Activated CD8-positive, alpha-beta T cell treated with anti-CD3 and anti-CD28 coated beads for 36 hours (primary cell): ENCODE data around the gene HYAL2. TPM values are rescaled to one million over a fixed set of nuclear protein-coding genes. Genes with fewer than 3 reads are reported as not detected.
A peak's percentile ranks its signal among the peaks of the same experiment; 100 is the strongest.

Source experiments
- ATAC-seq: fragments of 200-7000 bp; cut with Tn5 transposase; one replicate; pipeline ENCODE4 v1.10.0; 2021; ENCODE audit warnings: mild to moderate bottlenecking, moderate library complexity
- CTCF ChIA-PET: fragments of 350-600 bp; sonication (Branson Sonifier 250); formaldehyde crosslinking; loops from one replicate; lab custom pipeline; 2021; ENCODE audit warnings: antibody characterized with exemption; lab: Charles Lee
- POLR2A ChIA-PET: fragments of 350-600 bp; sonication (Branson Sonifier 250); formaldehyde crosslinking; loops from one replicate; lab custom pipeline; 2021; ENCODE audit warnings: antibody characterized with exemption; lab: Charles Lee
- DNase-seq: peaks from one replicate; pipeline ENCODE4 v3.0.0-alpha.2; 2020
- H3K27ac Mint-ChIP-seq: one replicate; pipeline ENCODE4 v1.8.0; 2021; ENCODE audit warnings: mild to moderate bottlenecking, mixed read lengths
- H3K27me3 Mint-ChIP-seq: one replicate; pipeline ENCODE4 v1.8.0; 2021; ENCODE audit warnings: mixed read lengths
- H3K36me3 Mint-ChIP-seq: one replicate; pipeline ENCODE4 v1.8.0; 2021; ENCODE audit warnings: low read depth, mixed read lengths
- H3K4me1 Mint-ChIP-seq: one replicate; pipeline ENCODE4 v1.8.0; 2021; ENCODE audit warnings: low read depth, mixed read lengths
- H3K4me3 Mint-ChIP-seq: one replicate; pipeline ENCODE4 v1.8.0; 2021; ENCODE audit warnings: mild to moderate bottlenecking, moderate library complexity, mixed read lengths
- H3K9me3 Mint-ChIP-seq: one replicate; pipeline ENCODE4 v1.8.0; 2021; ENCODE audit warnings: mixed read lengths
- intact Hi-C: fragments of 100-400 bp; cut with micrococcal nuclease; formaldehyde crosslinking; loops from one replicate; pipeline ENCODE4 v1.10.0; 2022
- total RNA-seq, 2 experiments: library from RNA; stranded (reverse); gene quantifications; one replicate each; pipeline ENCODE4 v1.2.3, GENCODE V29; 2021
- TF ChIP-seq, protein P1 (sequence below): fragments of 200-600 bp; IDR thresholded peaks from one replicate; pipeline ENCODE4 v1.8.0; 2022; ENCODE audit warnings: antibody characterized with exemption, mild to moderate bottlenecking

Gene HYAL2
- total RNA-seq, 2 experiments from 2014 or later, result 3.9 to 4.1 TPM

DNA sequence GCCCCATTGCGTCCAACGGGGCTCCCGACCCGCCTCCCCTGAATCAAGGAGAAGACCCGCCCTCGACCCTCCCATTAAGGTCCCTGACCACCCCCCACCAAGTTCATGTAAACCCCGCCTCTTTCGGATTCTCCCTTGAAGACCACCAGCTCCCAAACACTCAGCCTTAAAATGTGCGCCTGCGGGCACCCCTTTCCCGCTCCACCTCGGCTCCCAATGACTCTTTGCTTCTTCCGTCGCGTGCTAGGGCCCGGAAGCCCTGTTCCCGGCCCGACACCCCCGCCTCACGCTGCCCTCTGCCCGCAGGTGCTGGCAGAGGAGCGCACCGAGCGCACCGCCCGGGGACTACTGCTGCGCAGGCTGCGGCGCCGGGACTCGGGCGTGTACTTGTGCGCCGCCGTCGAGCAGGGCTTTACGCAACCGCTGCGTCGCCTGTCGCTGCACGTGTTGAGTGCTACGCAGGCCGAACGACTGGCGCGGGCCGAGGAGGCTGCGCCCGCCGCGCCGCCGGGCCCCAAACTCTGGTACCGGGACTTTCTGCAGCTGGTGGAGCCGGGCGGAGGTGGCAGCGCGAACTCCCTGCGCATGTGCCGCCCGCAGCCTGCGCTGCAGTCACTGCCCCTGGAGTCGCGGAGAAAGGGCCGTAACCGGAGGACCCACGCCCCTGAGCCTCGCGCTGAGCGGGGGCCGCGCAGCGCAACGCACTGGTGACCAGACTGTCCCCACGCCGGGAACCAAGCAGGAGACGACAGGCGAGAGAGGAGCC, 46.4 kb downstream of the HYAL2 start:
- Mint-ChIP-seq H3K27ac (no peak overlapping the region), H3K4me3 (peak overlapping the region; percentile 42), H3K4me1 (peaks cover 33% of the 10 kb centered on the region), H3K27me3 (peaks cover 35% of the 10 kb centered on the region), H3K36me3 (peaks cover 2% of the 10 kb centered on the region), H3K9me3 (no peaks in the 10 kb centered on the region)
- CTCF ChIA-PET, result interaction anchor here (1.3 to 4.4 kb wide), 5 partner anchors 12 to 82 kb away, joined by 3 to 36 read pairs (median 6); no protein-coding TSS in a partner anchor
- ATAC-seq (peak; percentile 11), DNase-seq (peak; percentile 60)
- intact Hi-C loops, result no loop called here
- POLR2A ChIA-PET, result interaction anchor here (0.7 to 9.6 kb wide), 5 partner anchors 14 to 81 kb away, joined by 3 to 98 read pairs (median 4); partner anchors contain the start of genes HYAL3, IFRD2, NAA80 and TUSC2
- TF ChIP-seq, protein P1, sequence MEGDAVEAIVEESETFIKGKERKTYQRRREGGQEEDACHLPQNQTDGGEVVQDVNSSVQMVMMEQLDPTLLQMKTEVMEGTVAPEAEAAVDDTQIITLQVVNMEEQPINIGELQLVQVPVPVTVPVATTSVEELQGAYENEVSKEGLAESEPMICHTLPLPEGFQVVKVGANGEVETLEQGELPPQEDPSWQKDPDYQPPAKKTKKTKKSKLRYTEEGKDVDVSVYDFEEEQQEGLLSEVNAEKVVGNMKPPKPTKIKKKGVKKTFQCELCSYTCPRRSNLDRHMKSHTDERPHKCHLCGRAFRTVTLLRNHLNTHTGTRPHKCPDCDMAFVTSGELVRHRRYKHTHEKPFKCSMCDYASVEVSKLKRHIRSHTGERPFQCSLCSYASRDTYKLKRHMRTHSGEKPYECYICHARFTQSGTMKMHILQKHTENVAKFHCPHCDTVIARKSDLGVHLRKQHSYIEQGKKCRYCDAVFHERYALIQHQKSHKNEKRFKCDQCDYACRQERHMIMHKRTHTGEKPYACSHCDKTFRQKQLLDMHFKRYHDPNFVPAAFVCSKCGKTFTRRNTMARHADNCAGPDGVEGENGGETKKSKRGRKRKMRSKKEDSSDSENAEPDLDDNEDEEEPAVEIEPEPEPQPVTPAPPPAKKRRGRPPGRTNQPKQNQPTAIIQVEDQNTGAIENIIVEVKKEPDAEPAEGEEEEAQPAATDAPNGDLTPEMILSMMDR, result no peak

DNA sequence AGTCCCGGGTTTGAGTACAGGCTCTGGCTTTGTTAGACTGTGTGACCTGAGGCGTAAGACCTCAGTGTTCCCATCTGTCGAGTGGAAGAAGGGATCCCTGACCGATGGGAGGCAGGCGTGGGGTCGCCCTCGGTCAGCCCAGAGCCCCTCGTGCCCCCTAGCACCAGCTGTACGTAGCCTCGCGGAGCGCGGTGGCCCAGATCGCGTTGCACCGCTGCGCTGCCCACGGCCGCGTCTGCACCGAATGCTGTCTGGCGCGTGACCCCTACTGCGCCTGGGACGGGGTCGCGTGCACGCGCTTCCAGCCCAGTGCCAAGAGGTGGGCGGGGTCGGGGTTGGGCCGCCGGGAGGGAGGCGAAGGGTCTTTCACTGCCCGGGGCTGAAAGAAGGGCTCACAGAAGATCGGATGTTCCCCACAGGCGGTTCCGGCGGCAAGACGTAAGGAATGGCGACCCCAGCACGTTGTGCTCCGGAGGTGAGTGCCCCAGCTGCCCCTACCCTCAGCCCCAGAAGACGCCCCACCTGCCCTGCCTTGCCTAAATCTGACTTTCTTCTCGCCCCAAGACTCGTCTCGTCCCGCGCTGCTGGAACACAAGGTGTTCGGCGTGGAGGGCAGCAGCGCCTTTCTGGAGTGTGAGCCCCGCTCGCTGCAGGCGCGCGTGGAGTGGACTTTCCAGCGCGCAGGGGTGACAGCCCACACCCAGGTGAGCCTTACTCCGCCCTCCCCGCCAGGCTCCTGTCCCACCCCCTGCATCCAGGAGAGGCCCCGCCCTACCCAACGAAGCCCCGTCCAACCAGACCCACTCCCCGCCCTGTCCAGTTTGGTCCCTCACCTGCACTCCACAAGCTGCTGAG, 47.2 kb downstream of the HYAL2 start:
- peaks cover 2% of the 10 kb centered on the region for H3K36me3 Mint-ChIP-seq
- H3K27me3 Mint-ChIP-seq, result peaks cover 35% of the 10 kb centered on the region
- peak overlapping the region; percentile 42 for H3K4me3 Mint-ChIP-seq

DNA sequence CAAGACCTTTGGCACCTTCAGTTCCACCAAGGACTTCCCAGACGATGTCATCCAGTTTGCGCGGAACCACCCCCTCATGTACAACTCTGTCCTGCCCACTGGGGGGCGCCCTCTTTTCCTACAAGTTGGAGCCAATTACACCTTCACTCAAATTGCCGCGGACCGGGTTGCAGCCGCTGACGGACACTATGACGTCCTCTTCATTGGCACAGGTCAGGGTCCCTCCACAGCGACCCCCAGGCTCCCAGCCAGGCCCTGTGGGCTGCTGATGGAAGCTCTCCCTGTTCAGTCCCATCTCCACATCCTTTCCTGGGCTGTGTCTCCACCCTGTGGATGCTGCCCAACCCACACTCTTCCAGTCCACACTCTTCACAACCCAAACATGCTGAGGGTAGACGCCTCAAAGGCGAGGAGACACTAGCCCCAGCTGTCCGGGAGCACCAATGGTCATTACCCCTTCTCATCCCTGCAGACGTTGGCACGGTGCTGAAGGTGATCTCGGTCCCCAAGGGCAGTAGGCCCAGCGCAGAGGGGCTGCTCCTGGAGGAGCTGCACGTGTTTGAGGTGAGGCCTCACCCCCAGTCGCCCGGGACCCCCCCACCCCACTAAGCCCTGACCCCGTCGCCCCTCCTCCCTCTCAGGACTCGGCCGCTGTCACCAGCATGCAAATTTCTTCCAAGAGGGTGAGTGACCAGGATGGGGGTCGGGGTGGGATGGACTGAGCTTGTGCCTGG, 48.0 kb downstream of the HYAL2 start:
- H3K36me3 Mint-ChIP-seq, result peaks cover 2% of the 10 kb centered on the region
- peak overlapping the region; percentile 60 for H3K27ac Mint-ChIP-seq
- CTCF ChIA-PET, result interaction anchor here (0.7 to 4.4 kb wide), 20 partner anchors 10 to 81 kb away, joined by 3 to 36 read pairs (median 4); partner anchors contain the start of genes GNAI2 and IFRD2
- peak; percentile 58 for ATAC-seq
- TF ChIP-seq, protein P1, result peak; percentile 96
- peak; percentile 88 for DNase-seq
- no peaks in the 10 kb centered on the region for H3K9me3 Mint-ChIP-seq
- H3K27me3 Mint-ChIP-seq, result peaks cover 35% of the 10 kb centered on the region
- H3K4me3 Mint-ChIP-seq, result peak overlapping the region; percentile 54
- POLR2A ChIA-PET, result interaction anchor here (1.0 to 9.6 kb wide), 7 partner anchors 10 to 50 kb away, joined by 3 to 98 read pairs (median 4); partner anchors contain the start of genes HYAL3, IFRD2 and NAA80
- intact Hi-C loops, result no loop called here
- peaks cover 33% of the 10 kb centered on the region for H3K4me1 Mint-ChIP-seq

More for the DNA sequence above, 47.2 kb downstream of the HYAL2 start:
- Mint-ChIP-seq H3K9me3 (no peaks in the 10 kb centered on the region), H3K4me1 (peaks cover 33% of the 10 kb centered on the region), H3K27ac (no peak overlapping the region)
- ChIA-PET CTCF (interaction anchor here (0.7 to 4.4 kb wide), 21 partner anchors 9 to 82 kb away, joined by 3 to 36 read pairs (median 4); partner anchors contain the start of genes GNAI2 and IFRD2), POLR2A (interaction anchor here (1.0 to 9.6 kb wide), 8 partner anchors 9 to 52 kb away, joined by 3 to 98 read pairs (median 4); partner anchors contain the start of genes HYAL3, IFRD2, NAA80 and TUSC2)
- ATAC-seq (no peak), DNase-seq (no peak)
- TF ChIP-seq, protein P1, result no peak
- intact Hi-C loops, result no loop called here

DNA sequence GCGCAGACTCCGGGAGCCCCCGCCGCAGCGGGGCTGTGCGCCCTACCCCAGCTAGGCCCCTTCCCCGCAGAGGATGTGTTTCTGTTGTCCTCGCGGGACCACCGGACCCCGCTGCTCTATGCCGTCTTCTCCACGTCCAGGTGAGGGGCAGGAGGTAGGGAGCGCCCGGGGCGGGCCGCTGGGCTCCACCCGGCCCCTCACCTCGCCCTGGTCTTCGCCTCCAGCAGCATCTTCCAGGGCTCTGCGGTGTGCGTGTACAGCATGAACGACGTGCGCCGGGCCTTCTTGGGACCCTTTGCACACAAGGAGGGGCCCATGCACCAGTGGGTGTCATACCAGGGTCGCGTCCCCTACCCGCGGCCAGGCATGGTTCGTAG, 48.9 kb downstream of the HYAL2 start:
- intact Hi-C loops, result loop anchor here (2.0 kb wide), 1 partner anchor 47 kb away; no protein-coding TSS in a partner anchor
- Mint-ChIP-seq H3K27ac (no peak overlapping the region), H3K4me3 (no peak overlapping the region), H3K9me3 (no peaks in the 10 kb centered on the region), H3K4me1 (peaks cover 33% of the 10 kb centered on the region), H3K36me3 (peaks cover 2% of the 10 kb centered on the region), H3K27me3 (peaks cover 36% of the 10 kb centered on the region)
- POLR2A ChIA-PET, result no interaction called here
- CTCF ChIA-PET, result interaction anchor here (0.6 to 4.4 kb wide), 4 partner anchors 18 to 80 kb away, joined by 3 to 36 read pairs (median 16); partner anchors contain the start of gene IFRD2
- ATAC-seq (no peak), DNase-seq (no peak)
- TF ChIP-seq, protein P1, result no peak
